Right lobe of liver (tissue), 4 donors: ENCODE data around the gene GCK.

Experiments
- POLR2A ChIP-seq: fragments of 450-650 bp; IDR thresholded peaks from one replicate; pipeline ENCODE4 v1.6.1; 2017; ENCODE audit warnings: antibody characterized with exemption, mild to moderate bottlenecking
- TF ChIP-seq, protein P1 (sequence below), 4 donors: fragments of 200-600 bp in 3 of 4; fragments of 450-650 bp in 1 of 4; IDR thresholded peaks; one replicate each; pipeline versions ENCODE4 v1.5.1 to v1.8.0; 2016 to 2022; ENCODE audit warnings: antibody characterized with exemption in 4 of 4, mild to moderate bottlenecking in 2 of 4
- donor health status: DM: no; HTN: no; CAD: no.
- donor health status: DM: no; HTN: no; CAD: no.
- donor health status: DM: no; HTN: yes; CAD: no.

DNA sequence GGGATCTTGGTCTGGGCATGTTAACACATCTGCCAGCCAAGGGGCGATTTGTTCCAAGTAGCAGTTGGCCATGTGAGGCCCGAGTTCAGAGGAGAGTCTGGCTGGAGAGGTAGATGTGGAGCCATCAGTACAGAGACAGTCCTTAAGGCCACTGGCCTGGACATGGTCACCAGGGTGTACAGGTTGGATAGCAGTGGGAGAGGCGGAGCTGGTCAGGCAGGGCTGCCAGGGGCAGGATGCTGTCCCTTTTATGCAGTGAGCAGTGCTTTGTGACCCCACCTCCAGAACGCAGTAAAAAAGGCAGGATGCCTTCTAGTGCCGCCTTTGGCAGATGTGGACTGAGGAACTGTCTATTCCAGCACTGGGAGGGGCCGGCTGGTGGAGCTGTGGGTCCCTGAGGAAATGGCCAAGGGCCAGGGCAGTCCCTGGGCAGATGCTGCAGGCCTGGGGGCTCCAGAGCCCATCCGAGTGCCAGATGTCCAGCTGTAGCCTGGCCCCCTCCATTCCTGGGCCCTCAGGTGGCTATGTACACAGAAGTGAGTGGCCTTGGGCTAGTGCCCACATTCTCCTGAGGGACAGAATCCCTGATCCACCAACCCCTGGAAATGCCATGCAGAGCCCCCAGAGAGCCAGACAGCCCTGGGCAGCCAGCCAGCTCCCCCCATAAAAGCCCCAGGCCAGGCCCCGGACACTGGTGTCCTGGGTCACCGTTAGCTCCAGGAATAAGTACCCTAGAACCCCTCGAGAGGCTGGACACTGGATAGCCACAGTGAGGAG lies 31.0 kb downstream of the GCK start:
- TF ChIP-seq, protein P1, sequence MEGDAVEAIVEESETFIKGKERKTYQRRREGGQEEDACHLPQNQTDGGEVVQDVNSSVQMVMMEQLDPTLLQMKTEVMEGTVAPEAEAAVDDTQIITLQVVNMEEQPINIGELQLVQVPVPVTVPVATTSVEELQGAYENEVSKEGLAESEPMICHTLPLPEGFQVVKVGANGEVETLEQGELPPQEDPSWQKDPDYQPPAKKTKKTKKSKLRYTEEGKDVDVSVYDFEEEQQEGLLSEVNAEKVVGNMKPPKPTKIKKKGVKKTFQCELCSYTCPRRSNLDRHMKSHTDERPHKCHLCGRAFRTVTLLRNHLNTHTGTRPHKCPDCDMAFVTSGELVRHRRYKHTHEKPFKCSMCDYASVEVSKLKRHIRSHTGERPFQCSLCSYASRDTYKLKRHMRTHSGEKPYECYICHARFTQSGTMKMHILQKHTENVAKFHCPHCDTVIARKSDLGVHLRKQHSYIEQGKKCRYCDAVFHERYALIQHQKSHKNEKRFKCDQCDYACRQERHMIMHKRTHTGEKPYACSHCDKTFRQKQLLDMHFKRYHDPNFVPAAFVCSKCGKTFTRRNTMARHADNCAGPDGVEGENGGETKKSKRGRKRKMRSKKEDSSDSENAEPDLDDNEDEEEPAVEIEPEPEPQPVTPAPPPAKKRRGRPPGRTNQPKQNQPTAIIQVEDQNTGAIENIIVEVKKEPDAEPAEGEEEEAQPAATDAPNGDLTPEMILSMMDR (IDR thresholded peaks at IDR 0.05), result no peak
- TF ChIP-seq POLR2A, result no peak
